Esophagus muscularis mucosa (tissue), 4 donors: ENCODE measurements around the gene GLB1L.
"Not testable (repeated sequence)": the region's sequence is repeated elsewhere in the genome, so short reads cannot be mapped to it uniquely, and the experiment has no call there.

Source experiments
- EP300 ChIP-seq: sonication (generic); formaldehyde crosslinking; IDR thresholded peaks from one replicate; pipeline ENCODE4 v1.6.1; 2017; ENCODE audit warnings: antibody characterized with exemption
- POLR2AphosphoS5 ChIP-seq, 2 donors: sonication (generic); formaldehyde crosslinking; IDR thresholded peaks; one replicate each; pipeline ENCODE4 v1.6.1; 2017; ENCODE audit warnings: antibody characterized with exemption in 2 of 2
- TF ChIP-seq, protein P1 (sequence below), 3 experiments: fragments of 200-600 bp in 2 of 3; fragments of 450-650 bp in 1 of 3; sonication (generic) in 2 of 3; IDR thresholded peaks; one replicate each; pipeline ENCODE4 v1.5.1; 2017 to 2019; ENCODE audit warnings: antibody characterized with exemption in 3 of 3, mild to moderate bottlenecking in 2 of 3, moderate library complexity in 1 of 3

DNA sequence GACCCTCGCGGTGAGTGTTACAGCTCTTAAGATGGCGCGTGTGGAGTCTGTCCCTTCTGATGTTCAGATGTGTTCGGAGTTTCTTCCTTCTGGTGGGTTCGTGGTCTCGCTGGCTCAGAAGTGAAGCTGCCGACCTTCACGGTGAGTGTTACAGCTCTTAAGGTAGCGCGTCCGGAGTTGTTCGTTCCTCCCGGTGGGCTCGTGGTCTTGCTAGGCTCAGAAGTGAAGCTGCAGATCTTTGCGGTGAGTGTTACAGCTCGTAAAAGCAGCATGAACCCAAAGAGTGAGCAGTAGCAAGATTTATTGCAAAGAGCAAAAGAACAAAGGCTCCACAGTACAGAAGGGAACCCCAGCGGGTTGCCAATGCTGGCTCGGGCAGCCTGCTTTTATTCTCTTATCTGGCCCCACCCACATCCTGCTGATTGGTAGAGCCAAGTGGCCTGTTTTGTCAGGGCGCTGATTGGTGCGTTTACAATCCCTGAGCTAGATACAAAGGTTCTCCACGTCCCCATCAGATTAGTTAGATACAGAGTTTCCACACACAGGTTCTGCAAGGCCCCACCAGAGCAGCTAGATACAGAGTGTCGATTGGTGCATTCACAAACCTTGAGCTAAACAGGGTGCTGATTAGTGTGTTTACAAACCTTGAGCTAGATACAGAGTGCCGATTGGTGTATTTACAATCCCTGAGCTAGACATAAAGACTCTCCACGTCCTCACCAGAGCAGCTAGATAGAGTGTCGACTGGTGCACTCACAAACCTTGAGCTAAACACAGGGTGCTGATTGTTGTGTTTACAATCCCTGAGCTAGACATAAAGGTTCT, 44.5 kb downstream of the GLB1L start:
- not testable (repeated sequence) for TF ChIP-seq POLR2AphosphoS5 (IDR thresholded peaks at IDR 0.05); EP300
- TF ChIP-seq, protein P1, sequence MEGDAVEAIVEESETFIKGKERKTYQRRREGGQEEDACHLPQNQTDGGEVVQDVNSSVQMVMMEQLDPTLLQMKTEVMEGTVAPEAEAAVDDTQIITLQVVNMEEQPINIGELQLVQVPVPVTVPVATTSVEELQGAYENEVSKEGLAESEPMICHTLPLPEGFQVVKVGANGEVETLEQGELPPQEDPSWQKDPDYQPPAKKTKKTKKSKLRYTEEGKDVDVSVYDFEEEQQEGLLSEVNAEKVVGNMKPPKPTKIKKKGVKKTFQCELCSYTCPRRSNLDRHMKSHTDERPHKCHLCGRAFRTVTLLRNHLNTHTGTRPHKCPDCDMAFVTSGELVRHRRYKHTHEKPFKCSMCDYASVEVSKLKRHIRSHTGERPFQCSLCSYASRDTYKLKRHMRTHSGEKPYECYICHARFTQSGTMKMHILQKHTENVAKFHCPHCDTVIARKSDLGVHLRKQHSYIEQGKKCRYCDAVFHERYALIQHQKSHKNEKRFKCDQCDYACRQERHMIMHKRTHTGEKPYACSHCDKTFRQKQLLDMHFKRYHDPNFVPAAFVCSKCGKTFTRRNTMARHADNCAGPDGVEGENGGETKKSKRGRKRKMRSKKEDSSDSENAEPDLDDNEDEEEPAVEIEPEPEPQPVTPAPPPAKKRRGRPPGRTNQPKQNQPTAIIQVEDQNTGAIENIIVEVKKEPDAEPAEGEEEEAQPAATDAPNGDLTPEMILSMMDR (IDR thresholded peaks at IDR 0.05): not testable (repeated sequence)
